GM12875 (cell line): ENCODE results near the gene F7.

ENCODE experiments used
- H3K4me3 ChIP-seq: one replicate; pipeline ENCODE4 v1.5.1; 2011; ENCODE audit warnings: low read depth, low read length, control low read depth
- TF ChIP-seq, protein P1 (sequence below): IDR thresholded peaks from 2 replicates; pipeline ENCODE4 v1.5.1; 2011; ENCODE audit warnings: low read depth, mild to moderate bottlenecking, control low read depth, inconsistent platforms, low read length, moderate library complexity, borderline replicate concordance; ENCODE audit not compliant: insufficient read depth

Gene F7

DNA sequence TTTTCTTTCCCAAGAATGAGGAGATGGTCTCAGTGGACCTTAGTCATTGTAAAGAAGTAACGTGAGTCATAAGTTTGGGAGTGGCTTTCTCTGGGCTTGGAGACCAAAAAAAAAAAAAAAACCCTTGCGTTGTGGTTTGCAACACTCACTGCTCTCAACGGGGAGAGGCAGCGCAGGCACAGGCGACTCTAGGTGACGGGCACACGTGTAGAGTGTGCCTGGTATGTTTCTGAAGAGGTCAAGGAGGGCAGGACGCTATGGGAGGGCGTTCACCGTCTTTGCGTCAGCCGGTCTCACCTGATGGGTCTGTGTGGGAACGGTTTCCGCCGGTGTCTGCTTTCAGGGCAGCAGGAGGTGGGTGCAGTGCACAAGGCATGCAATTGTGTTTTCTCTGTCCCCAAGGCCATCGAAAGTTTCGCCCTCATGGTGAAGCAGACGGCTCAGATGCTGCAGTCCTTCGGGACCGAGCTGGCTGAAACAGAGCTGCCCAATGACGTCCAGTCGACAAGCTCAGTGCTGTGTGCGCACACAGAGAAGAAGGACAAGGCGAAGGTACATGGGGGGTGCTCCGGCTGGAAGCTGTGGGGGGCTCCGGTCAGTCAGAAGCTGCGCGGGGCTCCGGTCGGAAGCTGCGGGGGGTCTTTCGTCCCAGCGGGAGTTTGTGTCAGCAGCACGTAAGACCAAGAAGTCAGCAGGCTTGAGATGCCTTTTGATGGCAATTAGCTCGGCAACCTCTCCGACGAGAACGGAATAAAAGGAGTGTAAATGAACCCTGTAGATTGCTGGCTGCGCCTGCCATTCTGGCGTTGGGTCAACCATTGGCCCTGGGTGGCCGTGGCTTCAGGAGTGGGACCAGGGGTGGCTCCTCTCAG, 40.8 kb upstream of the F7 start:
- no peak overlapping the region for H3K4me3 ChIP-seq
- TF ChIP-seq, protein P1, sequence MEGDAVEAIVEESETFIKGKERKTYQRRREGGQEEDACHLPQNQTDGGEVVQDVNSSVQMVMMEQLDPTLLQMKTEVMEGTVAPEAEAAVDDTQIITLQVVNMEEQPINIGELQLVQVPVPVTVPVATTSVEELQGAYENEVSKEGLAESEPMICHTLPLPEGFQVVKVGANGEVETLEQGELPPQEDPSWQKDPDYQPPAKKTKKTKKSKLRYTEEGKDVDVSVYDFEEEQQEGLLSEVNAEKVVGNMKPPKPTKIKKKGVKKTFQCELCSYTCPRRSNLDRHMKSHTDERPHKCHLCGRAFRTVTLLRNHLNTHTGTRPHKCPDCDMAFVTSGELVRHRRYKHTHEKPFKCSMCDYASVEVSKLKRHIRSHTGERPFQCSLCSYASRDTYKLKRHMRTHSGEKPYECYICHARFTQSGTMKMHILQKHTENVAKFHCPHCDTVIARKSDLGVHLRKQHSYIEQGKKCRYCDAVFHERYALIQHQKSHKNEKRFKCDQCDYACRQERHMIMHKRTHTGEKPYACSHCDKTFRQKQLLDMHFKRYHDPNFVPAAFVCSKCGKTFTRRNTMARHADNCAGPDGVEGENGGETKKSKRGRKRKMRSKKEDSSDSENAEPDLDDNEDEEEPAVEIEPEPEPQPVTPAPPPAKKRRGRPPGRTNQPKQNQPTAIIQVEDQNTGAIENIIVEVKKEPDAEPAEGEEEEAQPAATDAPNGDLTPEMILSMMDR, result no peak

GRCh38 chr13:113065406-113066141, 40.0 kb upstream of the F7 start:
- TF ChIP-seq, protein P1, result no peak
- H3K4me3 ChIP-seq, result no peak overlapping the region

GRCh38 chr13:113066142-113066455, 39.5 kb upstream of the F7 start:
- TF ChIP-seq, protein P1, result no peak

GRCh38 chr13:113066746-113067145, 38.8 kb upstream of the F7 start:
- H3K4me3 ChIP-seq, result no peak overlapping the region
- TF ChIP-seq, protein P1, result no peak

More at GRCh38 chr13:113066142-113066455, 39.5 kb upstream of the F7 start:
- H3K4me3 ChIP-seq, result no peak overlapping the region

GRCh38 chr13:113069861-113070805, 35.5 kb upstream of the F7 start:
- H3K4me3 ChIP-seq, result no peak overlapping the region
- TF ChIP-seq, protein P1, result no peak

- no peak overlapping the region for H3K4me3 ChIP-seq
- TF ChIP-seq, protein P1, result no peak
These were observed 34.7 kb upstream of the F7 start for GRCh38 chr13:113070855-113071254.
